Loucy (cell line): ENCODE results near the gene CIRBP.

Experiments used
- H2AFZ ChIP-seq: fragments of 200-600 bp; sonication (generic); 2 replicates; pipeline ENCODE4 v1.6.0; 2016; ENCODE audit warnings: antibody characterized with exemption, mild to moderate bottlenecking, low read length, moderate library complexity
- H3F3A ChIP-seq: fragments of 200-600 bp; 2 replicates; pipeline ENCODE4 v1.6.0; 2016; ENCODE audit warnings: antibody characterized with exemption, low read depth, mild to moderate bottlenecking
- H3K27me3 ChIP-seq: fragments of 200-600 bp; sonication (generic); 2 replicates; pipeline ENCODE4 v1.6.1; 2014; ENCODE audit warnings: low read length, mild to moderate bottlenecking; ENCODE audit not compliant: insufficient read depth, poor library complexity, severe bottlenecking
- H3K36me3 ChIP-seq: fragments of 200-600 bp; sonication (generic); 2 replicates; pipeline ENCODE4 v1.6.1; 2016; ENCODE audit warnings: low read length; ENCODE audit not compliant: insufficient read depth
- H3K4me1 ChIP-seq: fragments of 200-600 bp; sonication (generic); 2 replicates; pipeline ENCODE4 v1.5.1; 2014; ENCODE audit warnings: low read length, mild to moderate bottlenecking; ENCODE audit not compliant: insufficient read depth, poor library complexity, severe bottlenecking
- H3K4me2 ChIP-seq: fragments of 200-600 bp; sonication (generic); 2 replicates; pipeline ENCODE4 v1.6.0; 2014; ENCODE audit warnings: antibody characterized with exemption, low read length, low read depth, mild to moderate bottlenecking; ENCODE audit not compliant: poor library complexity, severe bottlenecking
- H3K4me3 ChIP-seq: fragments of 200-600 bp; sonication (generic); 2 replicates; pipeline ENCODE4 v1.5.1; 2014; ENCODE audit warnings: low read length, mild to moderate bottlenecking, mixed read lengths; ENCODE audit not compliant: poor library complexity, severe bottlenecking
- H3K79me2 ChIP-seq: fragments of 200-600 bp; sonication (generic); 2 replicates; pipeline ENCODE4 v1.6.1; 2014; ENCODE audit warnings: low read length; ENCODE audit not compliant: insufficient read depth
- H3K9ac ChIP-seq: fragments of 200-600 bp; sonication (generic); 2 replicates; pipeline ENCODE4 v1.6.0; 2014; ENCODE audit warnings: mild to moderate bottlenecking, low read depth, low read length, moderate library complexity; ENCODE audit not compliant: poor library complexity, severe bottlenecking
- H3K9me2 ChIP-seq: fragments of 200-600 bp; sonication (generic); replicated peaks from 2 replicates; pipeline ENCODE4 v1.6.1; 2016; ENCODE audit warnings: low read depth, low read length, mixed read lengths
- H3K9me3 ChIP-seq: fragments of 200-600 bp; sonication (generic); 2 replicates; pipeline ENCODE4 v1.6.1; 2014; ENCODE audit warnings: mild to moderate bottlenecking, antibody characterized with exemption, low read length, low read depth; ENCODE audit not compliant: insufficient read depth
- H4K20me1 ChIP-seq: fragments of 200-600 bp; sonication (generic); 2 replicates; pipeline ENCODE4 v1.6.0; 2014; ENCODE audit warnings: antibody characterized with exemption, low read length, mild to moderate bottlenecking; ENCODE audit not compliant: insufficient read depth, poor library complexity, severe bottlenecking
- CTCF ChIP-seq: fragments of 200-600 bp; sonication (generic); conservative IDR thresholded peaks from 2 replicates; pipeline ENCODE4 v1.5.1; 2014; ENCODE audit warnings: mild to moderate bottlenecking, antibody characterized with exemption, low read length
- EZH2phosphoT487 ChIP-seq: fragments of 200-600 bp; IDR thresholded peaks from 2 replicates; pipeline ENCODE4 v1.6.1; 2018; ENCODE audit warnings: antibody characterized with exemption, mild to moderate bottlenecking, moderate library complexity, borderline replicate concordance

The CIRBP gene

DNA sequence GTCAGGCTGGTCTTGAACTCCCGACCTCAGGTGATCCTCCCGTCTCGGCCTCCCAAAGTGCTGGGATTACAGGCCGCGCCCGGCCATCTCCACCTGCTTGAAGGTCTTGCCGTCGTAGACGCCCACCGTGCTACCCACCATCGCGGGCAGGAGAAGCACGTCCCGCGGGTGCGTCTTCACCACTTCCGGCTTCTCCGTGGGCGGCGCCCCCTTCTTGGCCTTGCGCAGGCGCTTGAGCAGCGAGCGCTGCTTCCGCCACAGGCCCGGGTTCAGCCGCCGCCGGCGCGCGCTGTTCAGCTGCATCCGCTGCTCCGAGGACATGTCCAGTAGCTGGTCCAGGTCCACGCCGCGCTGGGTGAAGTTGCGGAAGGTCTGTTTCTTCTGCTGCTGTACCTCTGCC is 38.2 kb downstream of the CIRBP start:
- Histone ChIP-seq H3K9me2 (no peaks in the 10 kb centered on the region), H3K9ac (no peak overlapping the region), H3K36me3 (no peaks in the 10 kb centered on the region), H3K4me1 (no peaks in the 10 kb centered on the region), H3K4me2 (no peak overlapping the region), H2AFZ (no peak overlapping the region), H3K9me3 (no peaks in the 10 kb centered on the region), H3F3A (no peaks in the 10 kb centered on the region), H3K79me2 (no peaks in the 10 kb centered on the region), H3K27me3 (no peaks in the 10 kb centered on the region), H3K4me3 (no peak overlapping the region), H4K20me1 (no peaks in the 10 kb centered on the region)
- no peak for TF ChIP-seq CTCF
- no peak for TF ChIP-seq EZH2phosphoT487

DNA sequence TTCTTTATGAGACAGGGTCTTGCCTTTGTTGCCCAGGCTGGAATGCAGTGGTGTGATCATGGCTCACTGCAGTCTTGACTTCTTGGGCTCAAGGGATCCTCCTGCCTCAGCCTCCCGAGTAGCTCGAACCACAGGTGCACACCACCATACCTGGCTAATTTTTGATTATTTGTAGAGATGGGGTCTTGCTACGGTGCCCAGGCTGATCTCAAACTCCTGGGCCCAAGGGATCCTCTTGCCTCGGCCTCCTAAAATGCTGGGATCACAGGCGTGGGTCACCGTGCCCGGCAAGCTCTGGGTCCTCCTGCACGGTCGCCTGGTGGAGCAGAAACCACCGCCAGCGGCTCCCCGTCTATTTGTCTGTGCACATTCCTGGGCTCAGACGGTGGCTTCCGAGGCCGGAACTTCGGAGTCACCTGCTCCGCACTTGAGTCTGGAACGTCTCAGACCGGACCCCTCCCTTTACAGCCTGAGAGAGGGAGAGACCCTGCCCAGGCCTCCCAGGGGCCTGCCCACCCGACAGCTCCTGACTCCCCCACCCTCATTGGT is 38.7 kb downstream of the CIRBP start:
- Histone ChIP-seq H3K4me2 (no peak overlapping the region), H3F3A (no peaks in the 10 kb centered on the region), H3K9ac (no peak overlapping the region), H3K36me3 (no peaks in the 10 kb centered on the region), H3K4me3 (no peak overlapping the region), H3K79me2 (no peaks in the 10 kb centered on the region), H3K4me1 (no peaks in the 10 kb centered on the region), H3K27me3 (no peaks in the 10 kb centered on the region), H3K9me2 (no peaks in the 10 kb centered on the region), H3K9me3 (no peaks in the 10 kb centered on the region), H2AFZ (no peak overlapping the region), H4K20me1 (no peaks in the 10 kb centered on the region)
- TF ChIP-seq EZH2phosphoT487 (no peak), CTCF (no peak)

DNA sequence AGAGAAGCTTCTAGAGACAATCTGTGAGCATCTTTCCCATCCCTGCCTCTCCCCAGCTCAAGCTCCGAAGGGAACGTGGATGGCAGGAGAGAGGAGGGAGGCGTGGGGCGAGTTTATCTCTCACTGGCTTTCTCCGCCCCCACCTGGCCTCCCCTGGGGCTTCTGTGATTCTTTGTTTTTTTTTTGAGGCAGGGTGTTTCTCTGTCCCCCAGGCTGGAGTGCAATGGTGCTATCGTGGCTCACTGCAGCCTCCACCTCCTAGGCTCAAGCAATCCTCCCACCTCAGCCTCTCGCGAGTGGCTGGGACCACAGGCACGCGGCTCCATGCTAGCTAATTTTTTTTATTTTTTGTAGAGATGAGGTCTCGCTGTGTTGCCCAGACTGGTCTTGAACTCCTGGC is 39.6 kb downstream of the CIRBP start:
- Histone ChIP-seq H3K79me2 (no peaks in the 10 kb centered on the region), H3K9me2 (no peaks in the 10 kb centered on the region), H2AFZ (no peak overlapping the region), H3K27me3 (no peaks in the 10 kb centered on the region), H3K4me2 (no peak overlapping the region), H3K4me1 (no peaks in the 10 kb centered on the region), H4K20me1 (no peaks in the 10 kb centered on the region), H3K4me3 (no peak overlapping the region), H3K9ac (no peak overlapping the region), H3K36me3 (no peaks in the 10 kb centered on the region), H3K9me3 (no peaks in the 10 kb centered on the region), H3F3A (no peaks in the 10 kb centered on the region)
- TF ChIP-seq EZH2phosphoT487 (no peak), CTCF (no peak)
